Measurements from ENCODE around the gene MUC5B. TPM values are rescaled to one million over a fixed set of nuclear protein-coding genes. Genes with fewer than 3 reads are reported as not detected.

The MUC5B gene
- total and polyA plus RNA-seq, 2 donors from 2014 or later, result 0.38 TPM; not detected in 1

DNA sequence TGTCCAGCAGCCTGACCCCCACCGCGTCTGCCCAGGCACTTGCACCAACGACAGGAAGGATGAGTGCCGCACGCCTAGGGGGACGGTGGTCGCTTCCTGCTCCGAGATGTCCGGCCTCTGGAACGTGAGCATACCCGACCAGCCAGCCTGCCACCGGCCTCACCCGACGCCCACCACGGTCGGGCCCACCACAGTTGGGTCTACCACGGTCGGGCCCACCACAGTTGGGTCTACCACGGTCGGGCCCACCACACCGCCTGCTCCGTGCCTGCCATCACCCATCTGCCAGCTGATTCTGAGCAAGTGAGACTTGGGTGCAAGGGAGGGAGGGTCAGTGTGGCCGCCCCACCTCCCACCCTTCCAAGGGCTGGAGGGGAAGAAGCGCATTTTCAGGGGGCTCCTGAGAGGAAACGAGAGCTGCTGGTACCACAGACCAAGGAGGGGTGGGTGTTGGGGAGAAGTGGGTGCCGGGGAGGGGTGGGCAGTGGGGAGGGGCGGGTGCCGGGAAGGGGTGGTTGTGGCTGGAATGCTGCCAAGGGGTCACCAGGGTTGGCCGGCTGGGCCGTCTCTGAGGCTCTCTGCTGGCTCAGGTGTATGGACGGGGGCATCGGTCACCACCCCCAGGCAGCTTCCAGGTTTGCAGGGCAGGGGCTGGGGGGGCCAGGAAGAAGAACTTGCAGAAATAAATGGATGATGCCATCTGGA lies 27.7 kb upstream of the MUC5B start:
- FAIRE-seq, result no peak

DNA sequence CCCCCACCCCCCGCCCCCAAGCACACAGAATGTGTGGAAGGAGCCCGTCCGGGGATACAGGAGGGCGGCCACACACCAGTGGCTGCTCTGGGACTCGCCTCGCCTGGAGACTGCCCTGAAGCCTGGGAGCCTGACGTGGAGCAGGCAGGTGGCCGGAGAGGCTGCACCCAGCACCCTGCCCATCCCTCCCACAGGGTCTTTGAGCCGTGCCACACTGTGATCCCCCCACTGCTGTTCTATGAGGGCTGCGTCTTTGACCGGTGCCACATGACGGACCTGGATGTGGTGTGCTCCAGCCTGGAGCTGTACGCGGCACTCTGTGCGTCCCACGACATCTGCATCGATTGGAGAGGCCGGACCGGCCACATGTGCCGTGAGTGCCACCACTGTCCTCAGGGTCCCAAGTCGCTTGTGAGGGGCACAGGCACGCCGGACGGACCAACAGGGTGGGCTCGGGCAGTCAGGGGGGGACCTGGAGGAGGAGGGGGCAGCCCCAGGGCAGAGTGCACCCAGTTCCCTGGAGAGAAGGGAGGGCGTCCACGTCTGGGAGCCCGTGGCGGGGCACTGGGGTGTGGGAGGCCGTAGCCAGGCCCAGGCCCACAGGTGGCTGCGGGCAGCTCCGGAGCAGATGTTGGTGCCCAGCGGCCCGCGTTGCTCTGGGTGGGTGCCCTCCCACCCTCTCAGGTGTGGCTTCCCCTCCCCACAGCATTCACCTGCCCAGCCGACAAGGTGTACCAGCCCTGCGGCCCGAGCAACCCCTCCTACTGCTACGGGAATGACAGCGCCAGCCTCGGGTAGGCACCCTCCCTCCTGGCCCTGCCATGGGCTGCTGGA lies 27.0 kb upstream of the MUC5B start:
- Histone ChIP-seq H3K9me3 (ENCODE audit: control insufficient read depth in 2 of 3, insufficient read depth in 1 of 3, low read length in 3 of 3) (no peaks in the 10 kb centered on the region), H3K4me3 (ENCODE audit: low read length in 3 of 3) (no peak overlapping the region), H3K27me3 (ENCODE audit: control insufficient read depth, insufficient read depth, low read length) (no peaks in the 10 kb centered on the region), H3K27ac (ENCODE audit: low read depth in 2 of 2, low read length in 2 of 2) (no peak overlapping the region), H3K36me3 (ENCODE audit: control insufficient read depth in 2 of 3, insufficient read depth in 3 of 3, low read length in 3 of 3) (no peaks in the 10 kb centered on the region), H3K4me1 (ENCODE audit: control insufficient read depth in 2 of 3, insufficient read depth in 2 of 3, low read depth in 1 of 3, low read length in 3 of 3) (no peaks in the 10 kb centered on the region), H3K9ac (ENCODE audit: low read length in 3 of 3) (no peak overlapping the region)
- TF ChIP-seq, protein P1, sequence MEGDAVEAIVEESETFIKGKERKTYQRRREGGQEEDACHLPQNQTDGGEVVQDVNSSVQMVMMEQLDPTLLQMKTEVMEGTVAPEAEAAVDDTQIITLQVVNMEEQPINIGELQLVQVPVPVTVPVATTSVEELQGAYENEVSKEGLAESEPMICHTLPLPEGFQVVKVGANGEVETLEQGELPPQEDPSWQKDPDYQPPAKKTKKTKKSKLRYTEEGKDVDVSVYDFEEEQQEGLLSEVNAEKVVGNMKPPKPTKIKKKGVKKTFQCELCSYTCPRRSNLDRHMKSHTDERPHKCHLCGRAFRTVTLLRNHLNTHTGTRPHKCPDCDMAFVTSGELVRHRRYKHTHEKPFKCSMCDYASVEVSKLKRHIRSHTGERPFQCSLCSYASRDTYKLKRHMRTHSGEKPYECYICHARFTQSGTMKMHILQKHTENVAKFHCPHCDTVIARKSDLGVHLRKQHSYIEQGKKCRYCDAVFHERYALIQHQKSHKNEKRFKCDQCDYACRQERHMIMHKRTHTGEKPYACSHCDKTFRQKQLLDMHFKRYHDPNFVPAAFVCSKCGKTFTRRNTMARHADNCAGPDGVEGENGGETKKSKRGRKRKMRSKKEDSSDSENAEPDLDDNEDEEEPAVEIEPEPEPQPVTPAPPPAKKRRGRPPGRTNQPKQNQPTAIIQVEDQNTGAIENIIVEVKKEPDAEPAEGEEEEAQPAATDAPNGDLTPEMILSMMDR (IDR thresholded peaks at IDR 0.05; ENCODE audit: borderline replicate concordance, extremely low read depth, insufficient read depth), result no peak
- DNase-seq (peak in 2 of 5 donors; percentile 23 to 69), FAIRE-seq (no peak)
- intact Hi-C loops (cut with DNase I), result no loop called here

More for the DNA sequence above, 27.7 kb upstream of the MUC5B start:
- Histone ChIP-seq H3K4me1 (ENCODE audit: control insufficient read depth in 2 of 3, insufficient read depth in 2 of 3, low read depth in 1 of 3, low read length in 3 of 3) (no peaks in the 10 kb centered on the region), H3K9ac (ENCODE audit: low read length in 3 of 3) (no peak overlapping the region), H3K4me3 (ENCODE audit: low read length in 3 of 3) (no peak overlapping the region), H3K27ac (ENCODE audit: low read depth in 2 of 2, low read length in 2 of 2) (no peak overlapping the region), H3K27me3 (ENCODE audit: control insufficient read depth, insufficient read depth, low read length) (no peaks in the 10 kb centered on the region), H3K9me3 (ENCODE audit: control insufficient read depth in 2 of 3, insufficient read depth in 1 of 3, low read length in 3 of 3) (no peaks in the 10 kb centered on the region), H3K36me3 (ENCODE audit: control insufficient read depth in 2 of 3, insufficient read depth in 3 of 3, low read length in 3 of 3) (no peaks in the 10 kb centered on the region)
- intact Hi-C loops (cut with DNase I), result no loop called here
- TF ChIP-seq, protein P1 (IDR thresholded peaks at IDR 0.05; ENCODE audit: borderline replicate concordance, extremely low read depth, insufficient read depth), result no peak
- DNase-seq, result peak in 2 of 5 donors; percentile 28 to 71

DNA sequence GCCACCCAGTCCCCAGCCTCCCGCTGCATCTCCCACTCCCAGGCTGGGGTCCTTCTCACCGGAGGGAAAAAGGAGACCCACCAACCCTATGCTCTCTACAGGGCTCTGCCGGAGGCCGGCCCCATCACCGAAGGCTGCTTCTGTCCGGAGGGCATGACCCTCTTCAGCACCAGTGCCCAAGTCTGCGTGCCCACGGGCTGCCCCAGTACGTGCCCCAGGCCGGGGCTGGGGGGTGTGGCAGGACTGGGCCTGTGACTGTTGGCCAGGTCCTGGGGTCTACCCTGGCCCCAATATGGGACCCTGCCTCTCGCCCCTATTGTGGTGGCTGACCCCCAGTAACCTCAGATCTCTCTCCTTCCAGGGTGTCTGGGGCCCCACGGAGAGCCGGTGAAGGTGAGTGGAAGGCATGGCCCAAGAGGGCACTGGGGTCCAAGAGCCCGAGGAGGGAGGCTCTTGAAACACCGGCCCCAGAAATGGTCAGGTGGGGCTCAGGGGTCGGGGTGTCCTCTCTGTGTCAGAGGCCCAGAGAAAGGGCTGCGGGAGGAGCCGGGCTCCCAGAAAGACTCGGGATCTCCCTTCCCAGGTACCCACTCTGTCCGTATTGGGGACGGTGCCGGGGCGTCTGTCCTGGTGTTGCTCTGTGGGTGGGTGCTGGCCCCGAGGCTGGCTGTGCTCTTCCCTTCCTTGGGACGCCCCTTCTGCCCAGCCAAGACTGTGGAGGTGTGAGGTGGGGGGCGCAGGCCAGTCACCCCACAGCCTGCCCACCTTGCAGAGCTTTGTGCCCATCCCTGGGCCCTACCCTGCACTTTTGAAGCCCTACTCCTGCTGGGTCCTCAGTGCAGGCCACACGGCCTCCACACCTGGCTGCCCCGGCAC lies 26.1 kb upstream of the MUC5B start:
- peak in 2 of 5 donors; percentile 20 to 58 for DNase-seq
- TF ChIP-seq, protein P1 (IDR thresholded peaks at IDR 0.05; ENCODE audit: borderline replicate concordance, extremely low read depth, insufficient read depth), result no peak
- Histone ChIP-seq H3K4me3 (ENCODE audit: low read length in 3 of 3) (no peak overlapping the region), H3K9ac (ENCODE audit: low read length in 3 of 3) (no peak overlapping the region), H3K9me3 (ENCODE audit: control insufficient read depth in 2 of 3, insufficient read depth in 1 of 3, low read length in 3 of 3) (no peaks in the 10 kb centered on the region), H3K27ac (ENCODE audit: low read depth in 2 of 2, low read length in 2 of 2) (no peak overlapping the region), H3K36me3 (ENCODE audit: control insufficient read depth in 2 of 3, insufficient read depth in 3 of 3, low read length in 3 of 3) (no peaks in the 10 kb centered on the region), H3K27me3 (ENCODE audit: control insufficient read depth, insufficient read depth, low read length) (peaks cover 4% of the 10 kb centered on the region), H3K4me1 (ENCODE audit: control insufficient read depth in 2 of 3, insufficient read depth in 2 of 3, low read depth in 1 of 3, low read length in 3 of 3) (no peaks in the 10 kb centered on the region)
- no peak for FAIRE-seq
- intact Hi-C loops (cut with DNase I), result no loop called here
